GM13976 (cell line): ENCODE results near the gene MTUS2.

Experiments
- DNase-seq: peaks from one replicate; pipeline ENCODE4 v3.0.0; 2012; ENCODE audit warnings: low spot score
- CTCF ChIP-seq: IDR thresholded peaks from 2 replicates; pipeline ENCODE4 v1.5.1; 2012; ENCODE audit warnings: borderline replicate concordance, mild to moderate bottlenecking; ENCODE audit not compliant: insufficient read depth; ENCODE audit errors: extremely low read depth, missing control alignments, control extremely low read depth
- in situ Hi-C: fragments of 300-500 bp; cut with MboI; formaldehyde crosslinking; loops from one replicate; pipeline ENCODE4 v1.12.0; 2022; ENCODE audit warnings: low sequenced_read_pairs, mixed read lengths, inconsistent platforms; ENCODE audit not compliant: unreplicated experiment

The MTUS2 gene

GRCh38 chr13:28825379-28825778, 5.2 kb downstream of the MTUS2 start:
- in situ Hi-C loops = no loop called here
- no peak for DNase-seq
- TF ChIP-seq CTCF = no peak

GRCh38 chr13:28826368-28826767, 6.2 kb downstream of the MTUS2 start:
- no peak for TF ChIP-seq CTCF
- no peak for DNase-seq
- in situ Hi-C loops = no loop called here

- TF ChIP-seq CTCF = no peak
- in situ Hi-C loops = no loop called here
- no peak for DNase-seq
These were observed 10.4 kb downstream of the MTUS2 start for GRCh38 chr13:28830580-28830979.

GRCh38 chr13:28831117-28831516, 11.0 kb downstream of the MTUS2 start:
- TF ChIP-seq CTCF = no peak

GRCh38 chr13:28837111-28837510, 17.0 kb downstream of the MTUS2 start:
- no peak for DNase-seq
- in situ Hi-C loops = no loop called here
- TF ChIP-seq CTCF = no peak

More at GRCh38 chr13:28831117-28831516, 11.0 kb downstream of the MTUS2 start:
- in situ Hi-C loops = no loop called here
- DNase-seq = no peak

- no peak for TF ChIP-seq CTCF
- DNase-seq = no peak
- in situ Hi-C loops = no loop called here
These were observed 23.5 kb downstream of the MTUS2 start for GRCh38 chr13:28843639-28844038.

- DNase-seq = no peak
- in situ Hi-C loops = no loop called here
- no peak for TF ChIP-seq CTCF
These were observed 29.3 kb downstream of the MTUS2 start for GRCh38 chr13:28849441-28849840.
